HCT116 (cell line): ENCODE measurements around the gene RETREG1. TPM values are rescaled to one million over a fixed set of nuclear protein-coding genes. Genes with fewer than 3 reads are reported as not detected.

Experiments used
- ATAC-seq: fragments of 200-7000 bp; cut with Tn5 transposase; 2 replicates; pipeline ENCODE4 v1.9.1; 2020; ENCODE audit warnings: mild to moderate bottlenecking, moderate library complexity
- BruUV-seq: library from RNA; stranded (reverse); fragments of 400-500 nt; replicated peaks from 2 replicates; lab custom pipeline; 2021; lab: Mats Ljungman, UMichigan
- CTCF ChIA-PET: fragments of 300-600 bp; sonication (Branson Sonifier 250); formaldehyde crosslinking; loops from one replicate; lab custom pipeline; 2021; ENCODE audit warnings: antibody characterized with exemption; lab: Charles Lee
- POLR2A ChIA-PET: fragments of 300-600, 350-600 bp; sonication (Branson Sonifier 250); formaldehyde crosslinking; loops from one replicate; lab custom pipeline; 2021; ENCODE audit warnings: antibody characterized with exemption; lab: Charles Lee
- RAD21 ChIA-PET, 2 experiments: fragments of 300-600 bp; sonication (Branson Sonifier 250); formaldehyde crosslinking; loops; one replicate each; lab custom pipeline; 2023; ENCODE audit warnings: low total read pairs in 2 of 2; ENCODE audit not compliant: uncharacterized antibody in 2 of 2, unreplicated experiment in 2 of 2, low non-redundant PET in 1 of 2; lab: Charles Lee
- DNase-seq: peaks from one replicate; pipeline ENCODE4 v3.0.0-alpha.2; 2010; ENCODE audit warnings: low read depth, low spot score
- H2AFZ ChIP-seq: fragments of 200-600 bp; shearing (Covaris generic), sonication (generic); 2 replicates; pipeline ENCODE4 v1.6.1; 2017; ENCODE audit warnings: low read depth, mixed run types, mixed read lengths, antibody characterized with exemption, low read length; ENCODE audit not compliant: poor library complexity, severe bottlenecking
- H3K27ac ChIP-seq: 2 replicates; pipeline ENCODE4 v1.5.1; 2012; ENCODE audit warnings: low read depth, low read length
- H3K27me3 ChIP-seq: fragments of 200-600 bp; sonication (generic); 2 replicates; pipeline ENCODE4 v1.6.1; 2016; ENCODE audit warnings: mixed run types, low read length, mixed read lengths; ENCODE audit not compliant: insufficient read depth
- H3K36me3 ChIP-seq, 2 experiments: fragments of 200-500 bp in 1 of 2; fragments of 200-600 bp in 1 of 2; sonication (Bioruptor generic) in 1 of 2; sonication (generic) in 1 of 2; 2 replicates each; pipeline versions ENCODE4 v1.5.1 to v1.6.1; 2014 to 2016; ENCODE audit warnings: low read length in 2 of 2, inconsistent platforms in 1 of 2, mixed read lengths in 1 of 2, mixed run types in 1 of 2; ENCODE audit not compliant: insufficient read depth in 2 of 2, control insufficient read depth in 1 of 2
- H3K4me1 ChIP-seq, 2 experiments: fragments of 200-600 bp in 1 of 2; sonication (generic) in 1 of 2; 2 replicates each; pipeline versions ENCODE4 v1.5.1 to v1.6.1; 2012 to 2017; ENCODE audit warnings: low read length in 2 of 2, inconsistent platforms in 1 of 2, mild to moderate bottlenecking in 1 of 2, mixed read lengths in 1 of 2, mixed run types in 1 of 2, moderate library complexity in 1 of 2; ENCODE audit not compliant: insufficient read depth in 2 of 2, control insufficient read depth in 1 of 2
- H3K4me2 ChIP-seq: fragments of 200-600 bp; sonication (generic); 2 replicates; pipeline ENCODE4 v1.6.1; 2017; ENCODE audit warnings: mixed run types, low read length, mixed read lengths
- H3K4me3 ChIP-seq, 2 experiments: fragments of 200-600 bp in 1 of 2; sonication (generic) in 1 of 2; replicated peaks in 1 of 2; 2 replicates each; pipeline ENCODE4 v1.5.1; 2011 to 2016; ENCODE audit warnings: low read length in 2 of 2, control low read depth in 1 of 2, low read depth in 1 of 2, mild to moderate bottlenecking in 1 of 2, mixed read lengths in 1 of 2, mixed run types in 1 of 2
- H3K79me2 ChIP-seq: fragments of 200-600 bp; sonication (generic); 2 replicates; pipeline ENCODE4 v1.6.1; 2017; ENCODE audit warnings: mild to moderate bottlenecking, mixed run types, low read length, moderate library complexity, mixed read lengths; ENCODE audit not compliant: insufficient read depth
- H3K9ac ChIP-seq: fragments of 200-600 bp; sonication (generic); 2 replicates; pipeline ENCODE4 v1.6.1; 2016; ENCODE audit warnings: low read length, mixed read lengths
- H3K9me2 ChIP-seq: fragments of 200-600 bp; sonication (generic), shearing (Covaris generic); 2 replicates; pipeline ENCODE4 v1.6.1; 2017; ENCODE audit warnings: mixed run types, mild to moderate bottlenecking, moderate library complexity; ENCODE audit not compliant: insufficient read depth
- H3K9me3 ChIP-seq, 2 experiments: fragments of 200-500 bp in 1 of 2; fragments of 200-600 bp in 1 of 2; sonication (Bioruptor generic) in 1 of 2; sonication (generic) in 1 of 2; 2 replicates each; pipeline ENCODE4 v1.6.1; 2014 to 2017; ENCODE audit warnings: low read length in 2 of 2, mixed read lengths in 2 of 2, inconsistent platforms in 1 of 2, low read depth in 1 of 2, mild to moderate bottlenecking in 1 of 2, mixed run types in 1 of 2, moderate library complexity in 1 of 2; ENCODE audit not compliant: control insufficient read depth in 1 of 2, insufficient read depth in 1 of 2
- H4K20me1 ChIP-seq: fragments of 200-600 bp; sonication (generic), shearing (Covaris generic); 2 replicates; pipeline ENCODE4 v1.6.1; 2017; ENCODE audit warnings: mixed run types, mild to moderate bottlenecking, moderate library complexity; ENCODE audit not compliant: insufficient read depth
- CEBPB ChIP-seq: IDR thresholded peaks from 2 replicates; pipeline ENCODE4 v1.6.1; 2012; ENCODE audit warnings: low read depth
- EGR1 ChIP-seq: IDR thresholded peaks from 2 replicates; pipeline ENCODE4 v1.6.1; 2012; ENCODE audit warnings: low read depth
- ELF1 ChIP-seq: IDR thresholded peaks from 2 replicates; pipeline ENCODE4 v1.6.1; 2012; ENCODE audit warnings: low read depth, borderline replicate concordance
- JUND ChIP-seq: IDR thresholded peaks from 2 replicates; pipeline ENCODE4 v1.6.1; 2012
- SP1 ChIP-seq: IDR thresholded peaks from 2 replicates; pipeline ENCODE4 v1.6.1; 2012; ENCODE audit warnings: low read depth
- ZNF274 ChIP-seq: fragments of 200-500 bp; sonication (Bioruptor generic); IDR thresholded peaks from 2 replicates; pipeline ENCODE4 v1.6.1; 2014; ENCODE audit warnings: mild to moderate bottlenecking, low read depth, low read length, inconsistent platforms
- intact Hi-C: fragments of 100-400 bp; cut with micrococcal nuclease; formaldehyde crosslinking; loops from 2 replicates; pipeline ENCODE4 v1.10.0; 2022
- total RNA-seq: library from RNA; stranded (reverse); gene quantifications from one replicate; pipeline ENCODE4 v1.2.1, GENCODE V29; 2021; ENCODE audit not compliant: unreplicated experiment
- TF ChIP-seq, protein P1 (sequence below), 3 experiments: fragments of 200-600 bp in 1 of 3; sonication (generic) in 1 of 3; IDR thresholded peaks in 2 of 3; conservative IDR thresholded peaks in 1 of 3; 2 replicates each; pipeline ENCODE4 v1.5.1; 2012 to 2017; ENCODE audit warnings: low read depth in 2 of 3, low read length in 2 of 3, antibody characterized with exemption in 1 of 3, borderline replicate concordance in 1 of 3, control low read depth in 1 of 3, mild to moderate bottlenecking in 1 of 3, mixed read lengths in 1 of 3, mixed run types in 1 of 3, moderate library complexity in 1 of 3; ENCODE audit not compliant: insufficient read depth in 1 of 3
- TF ChIP-seq, protein P2 (sequence below): IDR thresholded peaks from 2 replicates; pipeline ENCODE4 v1.6.1; 2012
- TF ChIP-seq, protein P3 (sequence below): IDR thresholded peaks from 2 replicates; pipeline ENCODE4 v1.6.1; 2012; ENCODE audit warnings: low read depth

Gene RETREG1
- total RNA-seq, 1 experiment from 2014 or later = 6.0 TPM

DNA sequence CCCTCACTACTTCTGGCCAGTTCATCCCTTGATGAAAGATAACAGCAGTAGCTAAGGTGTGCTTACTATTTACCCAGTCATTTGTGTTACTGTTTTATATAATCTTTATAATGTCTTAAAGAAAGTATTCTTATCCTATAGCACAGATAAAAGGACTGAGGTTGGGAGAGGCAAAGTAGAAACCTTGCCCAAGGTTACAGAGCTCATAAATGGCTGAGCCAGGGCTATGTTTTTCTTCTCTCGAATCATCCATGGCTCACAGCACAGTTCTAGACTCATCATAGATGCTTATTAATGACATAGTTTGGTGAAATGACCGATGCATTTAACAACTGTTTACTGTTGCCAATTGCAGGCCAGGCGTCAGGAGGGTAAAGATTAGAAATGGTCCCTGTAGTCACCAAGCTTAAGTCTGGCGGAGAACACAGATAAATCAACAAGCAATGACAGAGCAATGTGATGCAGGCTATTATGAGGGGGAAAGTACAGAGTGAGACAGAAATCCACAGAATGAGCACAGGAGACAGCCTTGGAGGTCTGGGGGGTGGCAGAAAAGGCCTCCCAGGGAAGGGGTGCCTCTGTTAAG, 85.6 kb downstream of the RETREG1 start:
- intact Hi-C loops = no loop called here
- no TSS peak for BruUV-seq
- CTCF ChIA-PET = no interaction called here

DNA sequence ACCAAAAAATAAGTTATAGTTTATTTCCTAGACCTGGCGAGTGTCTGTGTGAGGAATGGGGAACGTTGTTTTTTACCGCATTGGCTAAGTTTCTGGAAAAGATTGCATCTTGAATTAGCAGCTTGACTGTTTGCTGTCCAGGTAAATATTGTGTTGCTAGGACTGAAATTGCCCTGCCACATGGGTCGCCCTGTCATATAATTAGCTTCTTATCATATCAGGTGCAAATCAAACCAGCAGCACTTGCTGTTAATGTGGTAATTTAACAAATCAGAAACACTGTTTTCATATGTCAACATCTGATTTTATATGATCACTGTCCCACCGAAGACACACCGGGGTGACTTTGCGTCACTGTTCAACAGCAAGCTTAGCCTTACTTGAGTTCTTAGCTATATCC, 87.5 kb downstream of the RETREG1 start:
- DNase-seq (no peak), ATAC-seq (no peak)
- ChIA-PET POLR2A (no interaction called here), RAD21 (no interaction called here), CTCF (no interaction called here)
- H3K4me1 ChIP-seq = no peaks in the 10 kb centered on the region
- H3K27me3 ChIP-seq = no peaks in the 10 kb centered on the region
- no peak overlapping the region for H3K27ac ChIP-seq
- H3K9me2 ChIP-seq = no peaks in the 10 kb centered on the region
- no peak overlapping the region for H3K9ac ChIP-seq
- no peaks in the 10 kb centered on the region for H4K20me1 ChIP-seq
- intact Hi-C loops = no loop called here
- H3K4me2 ChIP-seq = no peak overlapping the region
- BruUV-seq = no TSS peak
- H3K9me3 ChIP-seq = no peaks in the 10 kb centered on the region
- no peak overlapping the region for H2AFZ ChIP-seq
- H3K79me2 ChIP-seq = no peaks in the 10 kb centered on the region
- H3K36me3 ChIP-seq = no peaks in the 10 kb centered on the region
- no peak overlapping the region for H3K4me3 ChIP-seq
- TF ChIP-seq, protein P1, sequence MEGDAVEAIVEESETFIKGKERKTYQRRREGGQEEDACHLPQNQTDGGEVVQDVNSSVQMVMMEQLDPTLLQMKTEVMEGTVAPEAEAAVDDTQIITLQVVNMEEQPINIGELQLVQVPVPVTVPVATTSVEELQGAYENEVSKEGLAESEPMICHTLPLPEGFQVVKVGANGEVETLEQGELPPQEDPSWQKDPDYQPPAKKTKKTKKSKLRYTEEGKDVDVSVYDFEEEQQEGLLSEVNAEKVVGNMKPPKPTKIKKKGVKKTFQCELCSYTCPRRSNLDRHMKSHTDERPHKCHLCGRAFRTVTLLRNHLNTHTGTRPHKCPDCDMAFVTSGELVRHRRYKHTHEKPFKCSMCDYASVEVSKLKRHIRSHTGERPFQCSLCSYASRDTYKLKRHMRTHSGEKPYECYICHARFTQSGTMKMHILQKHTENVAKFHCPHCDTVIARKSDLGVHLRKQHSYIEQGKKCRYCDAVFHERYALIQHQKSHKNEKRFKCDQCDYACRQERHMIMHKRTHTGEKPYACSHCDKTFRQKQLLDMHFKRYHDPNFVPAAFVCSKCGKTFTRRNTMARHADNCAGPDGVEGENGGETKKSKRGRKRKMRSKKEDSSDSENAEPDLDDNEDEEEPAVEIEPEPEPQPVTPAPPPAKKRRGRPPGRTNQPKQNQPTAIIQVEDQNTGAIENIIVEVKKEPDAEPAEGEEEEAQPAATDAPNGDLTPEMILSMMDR (IDR thresholded peaks at IDR 0.05 in 2 of 3, conservative IDR thresholded peaks at IDR 0.05 in 1 of 3; ENCODE audit: borderline replicate concordance in 1 of 3, insufficient read depth in 1 of 3, low read depth in 2 of 3, low read length in 2 of 3) = no peak
- no peak for TF ChIP-seq CEBPB
- TF ChIP-seq ELF1 = no peak
- TF ChIP-seq ZNF274 = no peak
- no peak for TF ChIP-seq JUND
- TF ChIP-seq, protein P2, sequence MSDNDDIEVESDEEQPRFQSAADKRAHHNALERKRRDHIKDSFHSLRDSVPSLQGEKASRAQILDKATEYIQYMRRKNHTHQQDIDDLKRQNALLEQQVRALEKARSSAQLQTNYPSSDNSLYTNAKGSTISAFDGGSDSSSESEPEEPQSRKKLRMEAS = no peak
- TF ChIP-seq SP1 = no peak

More for the DNA sequence above, 85.6 kb downstream of the RETREG1 start:
- no peak overlapping the region for H3K27ac ChIP-seq
- ChIA-PET RAD21 (no interaction called here), POLR2A (no interaction called here)
- no peak overlapping the region for H2AFZ ChIP-seq
- no peak overlapping the region for H3K4me2 ChIP-seq
- no peaks in the 10 kb centered on the region for H3K9me2 ChIP-seq
- no peak for ATAC-seq
- no peaks in the 10 kb centered on the region for H3K36me3 ChIP-seq
- no peak for DNase-seq
- no peaks in the 10 kb centered on the region for H3K27me3 ChIP-seq
- no peak overlapping the region for H3K9ac ChIP-seq
- H4K20me1 ChIP-seq = no peaks in the 10 kb centered on the region
- no peaks in the 10 kb centered on the region for H3K79me2 ChIP-seq
- no peak overlapping the region for H3K4me3 ChIP-seq
- no peaks in the 10 kb centered on the region for H3K9me3 ChIP-seq
- no peaks in the 10 kb centered on the region; a peak in 1 of 4 replicates for H3K4me1 ChIP-seq
- TF ChIP-seq JUND (no peak), EGR1 (no peak), ZNF274 (no peak), SP1 (no peak)
- TF ChIP-seq, protein P3, sequence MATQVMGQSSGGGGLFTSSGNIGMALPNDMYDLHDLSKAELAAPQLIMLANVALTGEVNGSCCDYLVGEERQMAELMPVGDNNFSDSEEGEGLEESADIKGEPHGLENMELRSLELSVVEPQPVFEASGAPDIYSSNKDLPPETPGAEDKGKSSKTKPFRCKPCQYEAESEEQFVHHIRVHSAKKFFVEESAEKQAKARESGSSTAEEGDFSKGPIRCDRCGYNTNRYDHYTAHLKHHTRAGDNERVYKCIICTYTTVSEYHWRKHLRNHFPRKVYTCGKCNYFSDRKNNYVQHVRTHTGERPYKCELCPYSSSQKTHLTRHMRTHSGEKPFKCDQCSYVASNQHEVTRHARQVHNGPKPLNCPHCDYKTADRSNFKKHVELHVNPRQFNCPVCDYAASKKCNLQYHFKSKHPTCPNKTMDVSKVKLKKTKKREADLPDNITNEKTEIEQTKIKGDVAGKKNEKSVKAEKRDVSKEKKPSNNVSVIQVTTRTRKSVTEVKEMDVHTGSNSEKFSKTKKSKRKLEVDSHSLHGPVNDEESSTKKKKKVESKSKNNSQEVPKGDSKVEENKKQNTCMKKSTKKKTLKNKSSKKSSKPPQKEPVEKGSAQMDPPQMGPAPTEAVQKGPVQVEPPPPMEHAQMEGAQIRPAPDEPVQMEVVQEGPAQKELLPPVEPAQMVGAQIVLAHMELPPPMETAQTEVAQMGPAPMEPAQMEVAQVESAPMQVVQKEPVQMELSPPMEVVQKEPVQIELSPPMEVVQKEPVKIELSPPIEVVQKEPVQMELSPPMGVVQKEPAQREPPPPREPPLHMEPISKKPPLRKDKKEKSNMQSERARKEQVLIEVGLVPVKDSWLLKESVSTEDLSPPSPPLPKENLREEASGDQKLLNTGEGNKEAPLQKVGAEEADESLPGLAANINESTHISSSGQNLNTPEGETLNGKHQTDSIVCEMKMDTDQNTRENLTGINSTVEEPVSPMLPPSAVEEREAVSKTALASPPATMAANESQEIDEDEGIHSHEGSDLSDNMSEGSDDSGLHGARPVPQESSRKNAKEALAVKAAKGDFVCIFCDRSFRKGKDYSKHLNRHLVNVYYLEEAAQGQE = no peak
